AG09309 (cell line): Measurements from ENCODE around the gene CLCF1.

ENCODE experiments used
- DNase-seq: peaks from one replicate; pipeline ENCODE4 v3.0.0-alpha.2; 2010; ENCODE audit warnings: low read depth
- H3K4me3 ChIP-seq: 2 replicates; pipeline ENCODE4 v1.5.1; 2011; ENCODE audit warnings: mild to moderate bottlenecking, low read depth, low read length, moderate library complexity; ENCODE audit not compliant: control insufficient read depth
- CTCF ChIP-seq: IDR thresholded peaks from 2 replicates; pipeline ENCODE4 v1.5.1; 2011; ENCODE audit warnings: mild to moderate bottlenecking, low read depth, low read length, inconsistent platforms; ENCODE audit not compliant: insufficient read depth, control insufficient read depth; ENCODE audit errors: missing control alignments

CLCF1 gene

GRCh38 chr11:67355023-67355793, 18.2 kb downstream of the CLCF1 start:
- no peak for DNase-seq
- no peak overlapping the region for H3K4me3 ChIP-seq
- TF ChIP-seq CTCF: no peak

GRCh38 chr11:67354075-67355022, 19.0 kb downstream of the CLCF1 start:
- DNase-seq: peak; percentile 89
- TF ChIP-seq CTCF: peak; percentile 22
- H3K4me3 ChIP-seq: peak overlapping the region; percentile 44

- H3K4me3 ChIP-seq: peak within 1 kb of the TSS; percentile 89
- DNase-seq: peak; percentile 82
- TF ChIP-seq CTCF: no peak
These were observed 19.9 kb downstream of the CLCF1 start, which contains the start of gene POLD4 for GRCh38 chr11:67353317-67354074. POLD4 (minus strand) TSS chr11:67353546; CDS start chr11:67353399, 147 bp downstream.

GRCh38 chr11:67352546-67353316, 20.7 kb downstream of the CLCF1 start:
- no peak for DNase-seq
- H3K4me3 ChIP-seq: peak overlapping the region; percentile 89
- TF ChIP-seq CTCF: no peak

GRCh38 chr11:67351275-67352005, 22.0 kb downstream of the CLCF1 start:
- no peak overlapping the region; the same call in 1 of the 2 replicates for H3K4me3 ChIP-seq
- TF ChIP-seq CTCF: peak; percentile 93
- DNase-seq: no peak
